PFSK-1 (cell line): Measurements from ENCODE around the gene HAUS6.

Experiments used
- POLR2AphosphoS5 ChIP-seq: IDR thresholded peaks from 2 replicates; pipeline ENCODE4 v1.6.1; 2012; ENCODE audit warnings: low read depth, mild to moderate bottlenecking, control low read depth, low read length, moderate library complexity
- TF ChIP-seq, protein P1 (sequence below), 2 experiments: IDR thresholded peaks; 2 replicates each; pipeline versions ENCODE4 v1.6.1 to v1.8.0; 2011 to 2012; ENCODE audit warnings: low read depth in 2 of 2, low read length in 2 of 2, control low read depth in 1 of 2, inconsistent platforms in 1 of 2, mild to moderate bottlenecking in 1 of 2, moderate library complexity in 1 of 2; ENCODE audit not compliant: insufficient read depth in 1 of 2

DNA sequence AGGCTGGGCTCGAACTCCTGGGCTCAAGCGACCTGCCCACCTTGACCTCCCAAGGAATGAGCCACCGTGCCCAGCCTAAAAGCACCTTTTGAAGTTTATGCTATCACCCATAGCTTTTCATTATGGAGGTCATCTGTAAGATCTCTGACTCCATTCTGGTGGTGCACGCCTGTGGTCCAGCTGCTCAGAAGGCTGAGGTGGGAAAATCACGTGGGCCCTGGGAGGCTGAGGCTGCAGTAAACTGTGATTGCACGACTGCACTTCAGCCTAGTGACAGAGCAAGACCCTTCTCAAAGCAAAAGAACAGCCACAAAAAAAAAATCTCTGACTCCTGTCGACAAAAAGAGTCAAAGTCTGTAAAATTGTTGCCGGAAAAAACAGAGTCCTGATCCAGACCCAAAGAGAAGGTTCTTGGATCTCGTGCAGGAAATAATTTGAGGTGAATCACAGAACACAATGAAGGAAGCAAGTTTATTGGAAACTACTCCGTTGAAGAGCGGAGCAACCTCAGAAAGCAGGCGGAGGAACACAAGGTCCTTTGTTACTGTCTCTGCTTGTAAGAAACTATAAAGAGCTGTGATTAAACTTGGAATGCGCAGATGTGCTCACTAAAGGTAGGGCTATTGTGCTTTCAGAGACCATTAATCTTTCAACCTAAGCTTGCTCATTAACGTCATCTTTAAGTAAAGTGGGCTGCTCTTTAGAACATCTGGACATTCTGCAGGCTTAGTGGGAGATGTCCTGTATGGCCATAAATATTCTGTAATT lies 2.0 kb upstream of the HAUS6 start:
- no peak for TF ChIP-seq POLR2AphosphoS5
- TF ChIP-seq, protein P1, sequence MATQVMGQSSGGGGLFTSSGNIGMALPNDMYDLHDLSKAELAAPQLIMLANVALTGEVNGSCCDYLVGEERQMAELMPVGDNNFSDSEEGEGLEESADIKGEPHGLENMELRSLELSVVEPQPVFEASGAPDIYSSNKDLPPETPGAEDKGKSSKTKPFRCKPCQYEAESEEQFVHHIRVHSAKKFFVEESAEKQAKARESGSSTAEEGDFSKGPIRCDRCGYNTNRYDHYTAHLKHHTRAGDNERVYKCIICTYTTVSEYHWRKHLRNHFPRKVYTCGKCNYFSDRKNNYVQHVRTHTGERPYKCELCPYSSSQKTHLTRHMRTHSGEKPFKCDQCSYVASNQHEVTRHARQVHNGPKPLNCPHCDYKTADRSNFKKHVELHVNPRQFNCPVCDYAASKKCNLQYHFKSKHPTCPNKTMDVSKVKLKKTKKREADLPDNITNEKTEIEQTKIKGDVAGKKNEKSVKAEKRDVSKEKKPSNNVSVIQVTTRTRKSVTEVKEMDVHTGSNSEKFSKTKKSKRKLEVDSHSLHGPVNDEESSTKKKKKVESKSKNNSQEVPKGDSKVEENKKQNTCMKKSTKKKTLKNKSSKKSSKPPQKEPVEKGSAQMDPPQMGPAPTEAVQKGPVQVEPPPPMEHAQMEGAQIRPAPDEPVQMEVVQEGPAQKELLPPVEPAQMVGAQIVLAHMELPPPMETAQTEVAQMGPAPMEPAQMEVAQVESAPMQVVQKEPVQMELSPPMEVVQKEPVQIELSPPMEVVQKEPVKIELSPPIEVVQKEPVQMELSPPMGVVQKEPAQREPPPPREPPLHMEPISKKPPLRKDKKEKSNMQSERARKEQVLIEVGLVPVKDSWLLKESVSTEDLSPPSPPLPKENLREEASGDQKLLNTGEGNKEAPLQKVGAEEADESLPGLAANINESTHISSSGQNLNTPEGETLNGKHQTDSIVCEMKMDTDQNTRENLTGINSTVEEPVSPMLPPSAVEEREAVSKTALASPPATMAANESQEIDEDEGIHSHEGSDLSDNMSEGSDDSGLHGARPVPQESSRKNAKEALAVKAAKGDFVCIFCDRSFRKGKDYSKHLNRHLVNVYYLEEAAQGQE (IDR thresholded peaks at IDR 0.05; ENCODE audit: insufficient read depth in 1 of 2, low read depth in 2 of 2, low read length in 2 of 2) = no peak
